PFSK-1 (cell line): ENCODE data around the gene SENP2.

Source experiments
- FOXP2 ChIP-seq: optimal IDR thresholded peaks from 2 replicates; pipeline ENCODE3; 2011; ENCODE audit warnings: borderline replicate concordance, control low read depth, inconsistent platforms; ENCODE audit not compliant: insufficient read depth; ENCODE audit errors: extremely low read length, extremely low read depth
- POLR2AphosphoS5 ChIP-seq: IDR thresholded peaks from 2 replicates; pipeline ENCODE4 v1.6.1; 2012; ENCODE audit warnings: low read depth, mild to moderate bottlenecking, control low read depth, low read length, moderate library complexity
- SIN3A ChIP-seq: IDR thresholded peaks from 2 replicates; pipeline ENCODE4 v1.6.1; 2012; ENCODE audit warnings: mild to moderate bottlenecking, low read length, moderate library complexity, borderline replicate concordance; ENCODE audit not compliant: insufficient read depth
- TAF1 ChIP-seq: IDR thresholded peaks from 2 replicates; pipeline ENCODE4 v1.6.1; 2012; ENCODE audit warnings: low read length, control low read depth, borderline replicate concordance; ENCODE audit not compliant: insufficient read depth
- TF ChIP-seq, protein P1 (sequence below), 2 experiments: IDR thresholded peaks; 2 replicates each; pipeline versions ENCODE4 v1.6.1 to v1.8.0; 2011 to 2012; ENCODE audit warnings: low read depth in 2 of 2, low read length in 2 of 2, control low read depth in 1 of 2, inconsistent platforms in 1 of 2, mild to moderate bottlenecking in 1 of 2, moderate library complexity in 1 of 2; ENCODE audit not compliant: insufficient read depth in 1 of 2

SENP2 gene

GRCh38 chr3:185559706-185560090 lies 26.4 kb upstream of the SENP2 start:
- TF ChIP-seq, protein P1, sequence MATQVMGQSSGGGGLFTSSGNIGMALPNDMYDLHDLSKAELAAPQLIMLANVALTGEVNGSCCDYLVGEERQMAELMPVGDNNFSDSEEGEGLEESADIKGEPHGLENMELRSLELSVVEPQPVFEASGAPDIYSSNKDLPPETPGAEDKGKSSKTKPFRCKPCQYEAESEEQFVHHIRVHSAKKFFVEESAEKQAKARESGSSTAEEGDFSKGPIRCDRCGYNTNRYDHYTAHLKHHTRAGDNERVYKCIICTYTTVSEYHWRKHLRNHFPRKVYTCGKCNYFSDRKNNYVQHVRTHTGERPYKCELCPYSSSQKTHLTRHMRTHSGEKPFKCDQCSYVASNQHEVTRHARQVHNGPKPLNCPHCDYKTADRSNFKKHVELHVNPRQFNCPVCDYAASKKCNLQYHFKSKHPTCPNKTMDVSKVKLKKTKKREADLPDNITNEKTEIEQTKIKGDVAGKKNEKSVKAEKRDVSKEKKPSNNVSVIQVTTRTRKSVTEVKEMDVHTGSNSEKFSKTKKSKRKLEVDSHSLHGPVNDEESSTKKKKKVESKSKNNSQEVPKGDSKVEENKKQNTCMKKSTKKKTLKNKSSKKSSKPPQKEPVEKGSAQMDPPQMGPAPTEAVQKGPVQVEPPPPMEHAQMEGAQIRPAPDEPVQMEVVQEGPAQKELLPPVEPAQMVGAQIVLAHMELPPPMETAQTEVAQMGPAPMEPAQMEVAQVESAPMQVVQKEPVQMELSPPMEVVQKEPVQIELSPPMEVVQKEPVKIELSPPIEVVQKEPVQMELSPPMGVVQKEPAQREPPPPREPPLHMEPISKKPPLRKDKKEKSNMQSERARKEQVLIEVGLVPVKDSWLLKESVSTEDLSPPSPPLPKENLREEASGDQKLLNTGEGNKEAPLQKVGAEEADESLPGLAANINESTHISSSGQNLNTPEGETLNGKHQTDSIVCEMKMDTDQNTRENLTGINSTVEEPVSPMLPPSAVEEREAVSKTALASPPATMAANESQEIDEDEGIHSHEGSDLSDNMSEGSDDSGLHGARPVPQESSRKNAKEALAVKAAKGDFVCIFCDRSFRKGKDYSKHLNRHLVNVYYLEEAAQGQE (IDR thresholded peaks at IDR 0.05; ENCODE audit: insufficient read depth in 1 of 2, low read depth in 2 of 2, low read length in 2 of 2) = no peak
- TF ChIP-seq TAF1 (no peak), SIN3A (no peak), FOXP2 (no peak), POLR2AphosphoS5 (no peak)

- TF ChIP-seq FOXP2 (no peak), TAF1 (no peak), POLR2AphosphoS5 (no peak), SIN3A (no peak)
- TF ChIP-seq, protein P1 (IDR thresholded peaks at IDR 0.05; ENCODE audit: insufficient read depth in 1 of 2, low read depth in 2 of 2, low read length in 2 of 2) = no peak
Measured at GRCh38 chr3:185560676-185561075, 25.4 kb upstream of the SENP2 start.

DNA sequence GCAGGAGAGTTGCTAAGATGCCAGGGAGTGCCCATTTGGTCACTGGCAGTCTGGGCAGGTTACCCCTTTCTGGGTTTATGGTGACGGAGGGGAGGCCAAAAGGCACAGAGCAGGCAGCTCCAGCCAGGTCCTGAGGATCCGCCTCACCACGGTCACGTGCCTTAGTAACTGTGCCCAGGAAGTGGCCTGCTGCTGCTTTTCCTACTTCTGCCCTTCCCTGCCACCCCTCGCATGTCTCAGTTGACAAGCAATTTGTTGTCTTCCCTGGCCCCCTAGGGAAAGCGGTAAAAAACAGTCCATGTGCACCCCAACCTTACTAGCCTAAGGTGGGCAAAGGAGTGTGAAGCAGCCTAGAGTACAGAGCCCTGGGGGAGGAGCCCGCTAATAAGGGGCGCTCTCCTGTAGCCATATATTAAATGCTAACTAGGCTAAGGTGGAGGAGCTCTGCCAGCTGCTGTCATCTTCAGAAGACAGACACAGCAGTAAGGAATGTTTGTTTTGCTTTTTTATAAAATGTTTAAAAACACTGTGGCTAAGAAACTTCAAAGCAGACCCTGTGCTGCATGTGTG lies 24.6 kb upstream of the SENP2 start:
- TF ChIP-seq FOXP2 = no peak
- TF ChIP-seq SIN3A = no peak
- no peak for TF ChIP-seq POLR2AphosphoS5
- TF ChIP-seq, protein P1 (IDR thresholded peaks at IDR 0.05; ENCODE audit: insufficient read depth in 1 of 2, low read depth in 2 of 2, low read length in 2 of 2) = no peak
- no peak for TF ChIP-seq TAF1

DNA sequence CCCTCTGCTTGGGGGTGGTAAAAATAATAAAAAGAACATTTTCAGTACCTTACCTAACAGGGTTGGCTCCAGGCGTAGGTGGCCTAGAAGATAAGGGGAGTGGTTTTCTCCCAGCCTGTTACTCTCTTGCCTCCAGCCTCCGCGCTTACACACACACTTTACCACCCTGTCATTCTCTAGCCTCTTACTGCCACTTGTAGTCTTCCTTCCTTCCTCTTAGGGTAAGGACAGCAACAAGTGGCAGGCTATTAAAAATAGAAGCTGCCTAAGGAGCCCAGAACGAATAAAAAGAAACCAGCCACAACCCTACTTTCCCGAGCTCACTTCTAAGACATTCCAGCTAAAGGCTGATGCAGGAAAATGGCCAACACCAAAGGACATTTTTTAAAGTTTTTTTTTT lies 24.1 kb upstream of the SENP2 start:
- TF ChIP-seq TAF1 (no peak), FOXP2 (no peak), SIN3A (no peak), POLR2AphosphoS5 (no peak)
- TF ChIP-seq, protein P1 (IDR thresholded peaks at IDR 0.05; ENCODE audit: insufficient read depth in 1 of 2, low read depth in 2 of 2, low read length in 2 of 2) = no peak

- TF ChIP-seq FOXP2 = no peak
Measured at GRCh38 chr3:185572183-185572582, 13.9 kb upstream of the SENP2 start.
